SU-DHL-6 (cell line): ENCODE measurements around the gene OR2D2.

Source experiments
- CTCF ChIP-seq: fragments of 200-600 bp; sonication (generic); IDR thresholded peaks from one replicate; pipeline ENCODE4 v1.5.1; 2017; ENCODE audit warnings: antibody characterized with exemption, mild to moderate bottlenecking, low read length, moderate library complexity; ENCODE audit not compliant: insufficient read depth, poor library complexity, severe bottlenecking
- EZH2phosphoT487 ChIP-seq: fragments of 200-600 bp; sonication (generic), shearing (Covaris generic); conservative IDR thresholded peaks from 2 replicates; pipeline ENCODE4 v1.6.1; 2018; ENCODE audit warnings: mild to moderate bottlenecking, antibody characterized with exemption, low read length, moderate library complexity, mixed read lengths

- TF ChIP-seq CTCF (no peak), EZH2phosphoT487 (no peak)
These were observed 16.0 kb downstream of the OR2D2 start, which contains the start of gene OR10A4 for GRCh38 chr11:6876325-6876724.
